ENCODE results near the gene TMEM154.

DNA sequence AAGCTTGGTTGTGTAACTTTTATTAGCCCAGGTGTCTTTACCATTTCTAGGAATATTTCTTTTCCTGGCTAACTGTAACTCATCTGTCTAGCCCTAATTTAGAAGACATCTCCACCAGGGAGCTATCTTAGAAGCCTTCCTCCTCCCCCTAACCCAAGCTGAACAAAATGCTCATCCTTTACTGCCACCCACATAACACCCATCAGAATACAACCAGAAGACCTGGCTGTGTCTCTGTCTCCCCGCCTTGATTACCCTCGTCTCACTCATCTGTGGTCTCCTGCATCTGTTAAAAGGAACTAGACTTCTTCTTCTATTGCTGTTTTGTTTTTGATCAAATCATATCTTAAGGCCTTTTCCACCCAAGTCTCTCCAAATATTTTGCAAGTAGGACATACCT lies 4.8 kb upstream of the TMEM154 start:
- no peak for TF ChIP-seq CTCF (IDR thresholded peaks at IDR 0.05)
- TF ChIP-seq POLR2A (IDR thresholded peaks at IDR 0.05), result no peak

Measured in uterus (tissue), 2 donors.